ENCODE results near the gene FAM83D. TPM values are rescaled to one million over a fixed set of nuclear protein-coding genes. Genes with fewer than 3 reads are reported as not detected.

Gene FAM83D
- total RNA-seq, 2 donors from 2014 or later: 10.2 to 12.6 TPM

- intact Hi-C loops (cut with DNase I): no loop called here
- no peaks in the 10 kb centered on the region for H3K36me3 ChIP-seq
- H3K4me3 ChIP-seq: no peak overlapping the region
- no peaks in the 10 kb centered on the region for H3K9me3 ChIP-seq
- no peaks in the 10 kb centered on the region for H3K4me1 ChIP-seq (replicated peaks)
- no peak for DNase-seq (ENCODE audit: low spot score)
- H3K27me3 ChIP-seq (replicated peaks; ENCODE audit: insufficient read depth): no peaks in the 10 kb centered on the region
- TF ChIP-seq POLR2AphosphoS5 (IDR thresholded peaks at IDR 0.05) (no peak), CTCF (IDR thresholded peaks at IDR 0.05) (no peak), POLR2A (IDR thresholded peaks at IDR 0.05) (no peak)
- no peak overlapping the region for H3K27ac ChIP-seq
- 73% methylated on average over 6 of the region's 6 CpGs for WGBS
Observed at GRCh38 chr20:38885357-38885756, 40.9 kb upstream of the FAM83D start.

GRCh38 chr20:38888059-38888831, 38.0 kb upstream of the FAM83D start:
- intact Hi-C loops (cut with DNase I): no loop called here
- 62% methylated on average over 13 of the region's 13 CpGs for WGBS
- no peak for DNase-seq (ENCODE audit: low spot score)

GRCh38 chr20:38889050-38889449, 37.2 kb upstream of the FAM83D start:
- H3K9me3 ChIP-seq: no peaks in the 10 kb centered on the region
- no peak for DNase-seq (ENCODE audit: low spot score)
- no peaks in the 10 kb centered on the region for H3K36me3 ChIP-seq
- H3K27me3 ChIP-seq (replicated peaks; ENCODE audit: insufficient read depth): no peaks in the 10 kb centered on the region
- WGBS: 84% methylated on average over 2 of the region's 2 CpGs
- TF ChIP-seq POLR2AphosphoS5 (IDR thresholded peaks at IDR 0.05) (no peak), POLR2A (IDR thresholded peaks at IDR 0.05) (no peak), CTCF (IDR thresholded peaks at IDR 0.05) (no peak)
- intact Hi-C loops (cut with DNase I): no loop called here
- no peak overlapping the region for H3K4me3 ChIP-seq
- no peaks in the 10 kb centered on the region for H3K4me1 ChIP-seq (replicated peaks)
- no peak overlapping the region for H3K27ac ChIP-seq

More at GRCh38 chr20:38888059-38888831, 38.0 kb upstream of the FAM83D start:
- Histone ChIP-seq H3K27ac (no peak overlapping the region), H3K27me3 (replicated peaks; ENCODE audit: insufficient read depth) (no peaks in the 10 kb centered on the region), H3K9me3 (no peaks in the 10 kb centered on the region), H3K36me3 (no peaks in the 10 kb centered on the region), H3K4me3 (no peak overlapping the region), H3K4me1 (replicated peaks) (no peaks in the 10 kb centered on the region)
- TF ChIP-seq POLR2A (IDR thresholded peaks at IDR 0.05): no peak
- no peak for TF ChIP-seq POLR2AphosphoS5 (IDR thresholded peaks at IDR 0.05)
- TF ChIP-seq CTCF (IDR thresholded peaks at IDR 0.05): no peak

DNA sequence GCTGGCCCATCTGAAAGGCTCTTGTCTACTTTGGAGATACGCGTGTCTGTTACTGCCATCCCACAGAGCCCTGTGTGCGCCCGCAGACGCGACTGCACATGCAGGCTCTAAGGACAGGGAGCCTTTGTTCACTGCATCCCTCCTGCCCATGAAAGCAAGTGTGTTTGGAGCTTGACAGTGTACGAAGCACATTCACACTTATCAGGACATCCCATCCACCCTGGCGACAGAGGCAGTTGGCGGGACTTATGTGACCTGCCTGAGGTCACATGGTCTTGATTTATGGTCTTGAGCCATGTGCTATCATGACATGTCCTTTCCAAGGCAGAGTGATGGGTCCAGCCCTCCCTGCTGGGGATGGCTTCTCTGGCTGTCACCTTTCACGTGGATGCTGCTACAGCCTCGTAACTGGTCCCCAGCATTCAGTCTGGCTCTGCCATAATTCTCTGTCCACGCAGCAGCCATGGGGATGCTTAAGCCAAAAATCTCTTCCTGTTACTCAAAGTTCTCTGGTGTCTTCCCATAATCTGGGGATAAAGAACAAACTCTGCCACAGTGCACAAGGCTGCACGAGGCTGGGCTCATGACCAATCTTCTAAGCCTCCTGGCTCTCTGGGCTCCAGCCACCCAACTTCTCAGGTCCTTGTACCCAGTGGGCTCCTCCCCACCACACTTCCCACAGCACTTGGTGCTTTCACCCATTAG, 36.3 kb upstream of the FAM83D start:
- Histone ChIP-seq H3K36me3 (no peaks in the 10 kb centered on the region), H3K27ac (no peak overlapping the region), H3K27me3 (replicated peaks; ENCODE audit: insufficient read depth) (no peaks in the 10 kb centered on the region), H3K4me3 (no peak overlapping the region), H3K9me3 (no peaks in the 10 kb centered on the region), H3K4me1 (replicated peaks) (no peaks in the 10 kb centered on the region)
- DNase-seq (ENCODE audit: low spot score): no peak
- 42% methylated on average over 11 of the region's 13 CpGs for WGBS
- TF ChIP-seq POLR2A (IDR thresholded peaks at IDR 0.05): no peak
- TF ChIP-seq POLR2AphosphoS5 (IDR thresholded peaks at IDR 0.05): no peak
- TF ChIP-seq CTCF (IDR thresholded peaks at IDR 0.05): no peak
- intact Hi-C loops (cut with DNase I): loop anchor here (10.0 kb wide), 1 partner anchor 245 kb away; no protein-coding TSS in a partner anchor

All from prostate gland (tissue), 2 donors.